HG03521 (cell line): ENCODE measurements around the gene PCDHB4.
"Not testable (repeated sequence)": the region's sequence is repeated elsewhere in the genome, so short reads cannot be mapped to it uniquely, and the experiment has no call there.

Experiments used
- ATAC-seq: cut with Tn5 transposase; IDR thresholded peaks from one replicate; pipeline ENCODE4 v1.9.1; 2021; ENCODE audit warnings: mild to moderate bottlenecking, moderate library complexity; ENCODE audit not compliant: unreplicated experiment

The PCDHB4 gene

GRCh38 chr5:141121563-141121962 lies at the start of gene PCDHB4:
Gene PCDHB4 (plus strand): TSS chr5:141121818. CDS start chr5:141121999, 181 bp downstream.
- no peak for ATAC-seq

GRCh38 chr5:141077826-141078225 lies 43.8 kb upstream of the PCDHB4 start:
- no peak for ATAC-seq

GRCh38 chr5:141082228-141082627 lies 39.4 kb upstream of the PCDHB4 start:
- no peak for ATAC-seq

GRCh38 chr5:141084487-141084989 lies 37.1 kb upstream of the PCDHB4 start:
- peak; percentile 54 for ATAC-seq

- no peak for ATAC-seq
These were observed 26.9 kb upstream of the PCDHB4 start, which contains the start of gene PCDHB2 for GRCh38 chr5:141094481-141095262. Gene PCDHB2 (plus strand): TSS chr5:141094615. CDS start chr5:141094791, 176 bp downstream.

GRCh38 chr5:141095263-141095641 lies 26.4 kb upstream of the PCDHB4 start:
- ATAC-seq = no peak

GRCh38 chr5:141096181-141096580 lies 25.4 kb upstream of the PCDHB4 start:
- ATAC-seq = not testable (repeated sequence)

- not testable (repeated sequence) for ATAC-seq
These were observed 25.0 kb upstream of the PCDHB4 start for GRCh38 chr5:141096586-141096985.

- no peak for ATAC-seq
These were observed 21.3 kb upstream of the PCDHB4 start, which contains the start of gene PCDHB3 for GRCh38 chr5:141100243-141100805. Gene PCDHB3 (plus strand): TSS chr5:141100473. CDS start chr5:141100650, 177 bp downstream.

- no peak for ATAC-seq
These were observed 20.6 kb upstream of the PCDHB4 start for GRCh38 chr5:141101059-141101458.

- not testable (repeated sequence) for ATAC-seq
These were observed 19.5 kb upstream of the PCDHB4 start for GRCh38 chr5:141102070-141102469.

- not testable (repeated sequence) for ATAC-seq
These were observed 19.1 kb upstream of the PCDHB4 start for GRCh38 chr5:141102471-141102870.

- ATAC-seq = no peak
These were observed 16.3 kb upstream of the PCDHB4 start for GRCh38 chr5:141105350-141105749.

- ATAC-seq = no peak
These were observed 2.4 kb upstream of the PCDHB4 start for GRCh38 chr5:141119250-141119649.

GRCh38 chr5:141121985-141122384 lies 367 bp downstream of the PCDHB4 start:
- no peak for ATAC-seq

GRCh38 chr5:141123396-141124135 lies 1.9 kb downstream of the PCDHB4 start:
- not testable (repeated sequence) for ATAC-seq

- ATAC-seq = no peak
These were observed 5.7 kb downstream of the PCDHB4 start for GRCh38 chr5:141127305-141127704.

- ATAC-seq = no peak
These were observed 13.6 kb downstream of the PCDHB4 start, which contains the start of gene PCDHB5 for GRCh38 chr5:141135030-141135717. Gene PCDHB5 (plus strand): TSS chr5:141135206. CDS start chr5:141135435, 229 bp downstream.

GRCh38 chr5:141135718-141136266 lies 14.2 kb downstream of the PCDHB4 start:
- ATAC-seq = no peak

- ATAC-seq = not testable (repeated sequence)
These were observed 15.7 kb downstream of the PCDHB4 start for GRCh38 chr5:141137346-141137745.
